Measurements from ENCODE around the gene ZNF76.

ZNF76 gene

GRCh38 chr6:35342258-35343091 is 82.9 kb downstream of the ZNF76 start, which contains the start of gene PPARD:
PPARD (plus strand) TSS chr6:35342558; CDS start chr6:35411088, 68,530 bp downstream.
- H3K36me3 ChIP-seq (ENCODE audit: control insufficient read depth, insufficient read depth, low read length): peaks cover 4% of the 10 kb centered on the region
- no peaks in the 10 kb centered on the region for H3K27me3 ChIP-seq (replicated peaks; ENCODE audit: control insufficient read depth, insufficient read depth, low read length)
- peak; percentile 98 for TF ChIP-seq CTCF (IDR thresholded peaks at IDR 0.05; ENCODE audit: insufficient read depth, low read length, poor library complexity, severe bottlenecking)

GRCh38 chr6:35343092-35343834 is 83.7 kb downstream of the ZNF76 start:
- DNase-seq (ENCODE audit: extremely low read depth, insufficient read length): no peak
- Histone ChIP-seq H3K36me3 (ENCODE audit: control insufficient read depth, insufficient read depth, low read length) (peaks cover 4% of the 10 kb centered on the region), H3K27me3 (replicated peaks; ENCODE audit: control insufficient read depth, insufficient read depth, low read length) (no peaks in the 10 kb centered on the region), H3K4me3 (replicated peaks; ENCODE audit: low read depth, low read length) (peak overlapping the region; percentile 93)
- no peak for TF ChIP-seq CTCF (IDR thresholded peaks at IDR 0.05; ENCODE audit: insufficient read depth, low read length, poor library complexity, severe bottlenecking)

More at GRCh38 chr6:35342258-35343091, 82.9 kb downstream of the ZNF76 start, which contains the start of gene PPARD:
- H3K4me3 ChIP-seq (replicated peaks; ENCODE audit: low read depth, low read length): peak within 1 kb of the TSS; percentile 93
- DNase-seq (ENCODE audit: extremely low read depth, insufficient read length): peak; percentile 95

- no peak for TF ChIP-seq CTCF (IDR thresholded peaks at IDR 0.05; ENCODE audit: insufficient read depth, low read length, poor library complexity, severe bottlenecking)
- H3K27me3 ChIP-seq (replicated peaks; ENCODE audit: control insufficient read depth, insufficient read depth, low read length): no peaks in the 10 kb centered on the region
- DNase-seq (ENCODE audit: extremely low read depth, insufficient read length): no peak
- peak overlapping the region; percentile 93 for H3K4me3 ChIP-seq (replicated peaks; ENCODE audit: low read depth, low read length)
- H3K36me3 ChIP-seq (ENCODE audit: control insufficient read depth, insufficient read depth, low read length): peaks cover 4% of the 10 kb centered on the region
Observed at GRCh38 chr6:35343835-35344550, 84.5 kb downstream of the ZNF76 start.
